HG02840 (cell line): ENCODE results near the gene ADPRHL1.

Experiments used
- ATAC-seq: cut with Tn5 transposase; IDR thresholded peaks from one replicate; pipeline ENCODE4 v1.9.1; 2021; ENCODE audit warnings: mild to moderate bottlenecking, moderate library complexity, moderate number of reproducible peaks; ENCODE audit not compliant: unreplicated experiment, low FRiP score

ADPRHL1 gene

DNA sequence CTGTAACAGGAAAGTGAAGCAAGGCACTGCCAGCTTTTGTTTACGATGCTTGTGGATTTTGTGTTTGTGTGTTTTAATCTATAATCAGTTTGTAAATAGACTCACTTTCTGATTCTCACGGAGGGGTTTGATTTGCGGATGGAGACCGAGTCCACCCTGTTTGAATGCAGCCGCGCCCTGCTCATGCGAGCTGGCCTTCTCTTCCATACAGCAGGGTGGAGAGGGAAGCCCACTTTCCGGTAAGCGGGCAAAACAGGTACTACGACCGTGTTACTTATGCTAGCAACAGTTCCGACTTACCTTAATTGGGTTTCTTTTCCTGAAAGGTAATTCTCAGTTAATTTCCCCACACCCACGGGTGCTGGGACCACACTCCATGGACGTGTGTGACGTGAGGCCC, 33.1 kb downstream of the ADPRHL1 start:
- ATAC-seq, result no peak

DNA sequence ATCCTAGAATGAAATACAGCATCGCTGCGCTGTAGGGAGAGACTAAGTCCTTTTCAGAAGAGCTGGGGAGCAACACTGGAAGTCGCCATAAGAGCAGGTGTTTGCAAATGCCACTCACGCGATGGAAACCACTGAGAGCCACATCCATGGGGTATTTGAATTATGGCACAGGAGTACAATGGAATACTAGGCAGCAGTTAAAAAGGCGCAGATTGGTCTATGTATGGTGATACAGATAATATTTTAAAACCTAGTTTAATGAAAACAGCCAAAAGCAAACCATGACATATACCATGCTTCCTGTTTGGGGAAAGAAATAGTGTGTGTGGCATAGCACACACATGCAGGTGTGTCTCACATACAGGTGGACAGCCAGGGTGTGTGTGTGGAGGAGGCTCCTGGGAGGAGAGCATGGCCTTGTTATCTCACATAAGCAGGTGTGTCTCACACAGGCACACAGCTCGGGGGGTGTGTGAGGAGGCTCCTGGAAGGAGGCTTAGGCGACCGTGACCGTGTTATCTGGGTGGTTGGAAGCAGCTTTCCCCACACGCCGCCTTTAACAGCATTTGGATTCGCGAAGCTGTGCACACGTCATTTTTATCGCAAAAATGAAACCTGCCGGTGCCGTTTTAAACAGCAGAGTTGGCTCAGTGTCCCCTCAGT, 33.6 kb downstream of the ADPRHL1 start:
- ATAC-seq, result no peak

DNA sequence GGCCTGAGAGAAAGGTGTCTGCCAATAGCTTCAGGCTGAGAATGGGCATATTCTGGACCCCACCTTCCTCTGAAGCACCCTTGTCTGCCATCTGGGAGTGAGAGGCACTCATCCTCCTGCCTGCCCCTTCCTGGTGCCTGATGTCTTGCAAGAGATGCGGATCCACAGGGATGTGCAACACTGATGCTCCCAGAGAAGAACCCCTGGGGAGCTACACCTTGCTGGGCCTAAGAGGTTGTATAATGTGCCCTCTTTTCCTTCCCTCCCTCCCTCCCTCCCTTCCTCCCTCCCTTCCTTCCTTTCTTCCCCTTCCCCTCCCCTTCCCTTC, 34.6 kb downstream of the ADPRHL1 start:
- no peak for ATAC-seq

DNA sequence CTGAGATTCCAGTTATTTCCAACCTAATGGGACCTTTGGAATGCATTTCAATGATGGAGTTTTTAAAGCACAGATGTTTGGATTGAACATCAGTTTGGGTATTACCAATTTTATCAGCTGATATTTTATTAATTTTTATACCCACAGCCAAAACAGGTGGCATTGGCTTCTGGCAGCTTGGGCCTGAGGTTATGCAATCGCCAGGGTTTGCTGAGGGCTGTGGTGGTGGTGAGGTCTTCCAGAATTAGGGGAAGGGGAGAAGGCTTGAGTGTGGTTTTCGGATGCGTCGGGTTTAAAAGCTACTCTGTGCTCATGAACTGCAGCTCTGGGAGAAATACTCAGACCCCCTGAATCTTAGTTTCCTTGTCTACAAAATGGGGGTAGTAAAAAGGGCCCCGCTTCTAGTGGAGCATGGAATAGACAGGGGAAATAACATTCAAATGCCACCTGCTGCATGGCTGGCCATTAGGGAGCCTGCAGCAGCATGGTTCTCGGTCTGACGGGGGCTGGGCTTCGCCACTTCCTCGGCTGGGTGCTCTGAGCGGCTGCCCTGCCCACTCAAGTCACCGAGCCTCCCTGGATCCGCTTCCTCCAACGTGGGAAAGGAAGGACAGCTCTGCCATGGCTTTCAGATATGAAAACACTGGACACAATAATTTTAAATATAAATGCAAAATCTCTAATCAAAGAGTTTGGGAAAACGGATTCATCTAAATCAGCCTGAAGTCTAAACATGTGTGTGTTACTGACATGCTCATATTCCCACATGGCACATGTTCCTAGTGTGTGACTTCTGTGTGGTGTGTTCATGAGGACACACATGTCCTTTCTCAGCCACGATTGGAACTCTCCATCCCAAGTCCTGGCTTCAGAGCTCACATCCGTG, 35.2 kb downstream of the ADPRHL1 start:
- ATAC-seq, result no peak

DNA sequence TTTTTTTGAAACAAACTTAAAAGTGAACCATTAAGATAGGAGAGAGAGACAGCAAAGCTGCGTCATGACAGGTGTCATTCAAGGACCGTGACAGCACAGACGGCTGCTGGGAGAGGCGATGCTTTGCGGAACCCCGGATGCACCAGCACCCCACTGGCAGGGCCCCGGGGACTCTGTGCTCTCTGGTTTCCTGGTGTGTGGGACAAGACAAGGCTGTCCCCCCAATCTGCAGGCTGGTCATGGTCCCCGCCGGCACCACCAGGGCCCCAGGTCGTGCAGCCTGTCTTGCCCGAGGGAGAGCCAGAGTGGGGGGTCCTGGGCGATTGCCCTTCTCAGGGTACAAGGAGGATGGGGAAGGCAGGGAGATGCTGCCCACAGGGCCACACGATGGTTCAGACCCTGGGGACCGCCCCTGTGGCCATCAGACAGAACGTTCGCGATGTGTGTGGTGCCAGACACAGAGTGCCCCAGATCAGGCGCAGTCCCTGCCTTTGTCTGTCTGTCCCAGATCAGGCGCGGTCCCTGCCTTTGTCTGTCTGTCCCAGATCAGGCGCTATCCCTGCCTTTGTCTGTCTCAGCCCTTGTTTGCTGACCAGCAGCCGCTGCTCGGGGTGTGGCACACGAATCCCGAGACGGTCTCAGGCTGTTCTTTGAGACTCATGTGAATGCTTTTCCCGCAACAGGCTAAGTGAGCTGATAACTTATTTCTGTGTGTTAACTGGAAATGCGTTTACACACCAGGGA, 36.1 kb downstream of the ADPRHL1 start:
- ATAC-seq, result no peak

DNA sequence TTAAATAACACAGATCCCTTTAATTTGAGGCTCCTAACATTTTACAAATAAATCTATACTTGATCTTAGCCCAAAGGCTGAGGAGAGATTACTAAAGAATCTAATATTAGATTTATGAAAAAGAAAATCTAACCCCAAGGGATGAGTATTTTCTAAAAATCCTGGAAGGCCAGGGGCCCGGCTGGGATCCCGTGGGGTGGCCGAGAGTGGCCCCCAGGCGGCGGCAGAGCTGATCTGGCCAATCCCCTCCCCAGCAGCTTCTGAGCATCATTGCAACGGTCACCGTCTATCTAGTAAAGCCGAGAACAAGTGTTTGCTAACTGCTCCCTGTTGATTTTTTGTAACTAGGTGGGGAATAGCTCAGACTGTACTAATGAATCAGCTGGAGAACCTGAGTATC, 37.5 kb downstream of the ADPRHL1 start:
- ATAC-seq, result no peak

DNA sequence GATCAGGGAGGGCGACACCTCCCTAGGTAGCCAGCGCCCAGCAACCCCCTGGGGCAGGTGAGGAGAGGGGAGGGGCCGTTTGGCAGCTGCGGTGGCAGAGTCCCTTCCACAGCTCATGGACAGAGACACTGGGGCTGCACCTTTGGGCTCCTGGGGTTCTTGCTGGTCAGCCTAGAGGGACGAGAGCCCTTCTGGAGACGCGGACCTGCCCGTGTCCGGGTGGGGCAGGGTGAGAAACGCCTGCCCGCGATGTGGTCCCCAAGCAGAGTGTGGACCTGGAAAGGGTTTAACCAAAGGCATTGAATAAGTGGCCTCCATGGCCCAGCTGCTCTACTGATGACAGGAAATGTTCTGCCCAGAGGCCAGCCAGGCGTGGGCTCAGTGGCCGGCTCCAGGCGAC, 38.3 kb downstream of the ADPRHL1 start:
- no peak for ATAC-seq

DNA sequence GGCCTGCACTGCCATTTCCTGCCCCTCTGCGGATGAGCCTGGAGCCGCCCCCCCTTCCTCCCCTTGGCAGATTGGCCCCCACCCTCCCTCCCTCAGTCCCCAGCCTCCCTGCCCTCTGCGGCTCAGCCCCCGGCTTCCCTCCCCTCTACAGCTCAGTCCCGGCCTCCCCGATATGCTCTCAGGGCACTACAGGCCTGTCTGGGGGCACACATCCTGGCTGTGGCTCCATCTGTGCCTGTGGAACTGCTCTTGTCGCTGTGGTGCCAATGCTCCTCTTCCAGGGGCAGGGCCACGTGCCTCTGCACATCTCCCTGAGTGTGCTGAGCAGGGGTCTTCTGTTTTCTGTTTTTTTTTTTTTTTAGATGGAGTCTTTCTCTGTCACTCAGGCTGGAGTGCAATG, 39.0 kb downstream of the ADPRHL1 start:
- ATAC-seq, result no peak

DNA sequence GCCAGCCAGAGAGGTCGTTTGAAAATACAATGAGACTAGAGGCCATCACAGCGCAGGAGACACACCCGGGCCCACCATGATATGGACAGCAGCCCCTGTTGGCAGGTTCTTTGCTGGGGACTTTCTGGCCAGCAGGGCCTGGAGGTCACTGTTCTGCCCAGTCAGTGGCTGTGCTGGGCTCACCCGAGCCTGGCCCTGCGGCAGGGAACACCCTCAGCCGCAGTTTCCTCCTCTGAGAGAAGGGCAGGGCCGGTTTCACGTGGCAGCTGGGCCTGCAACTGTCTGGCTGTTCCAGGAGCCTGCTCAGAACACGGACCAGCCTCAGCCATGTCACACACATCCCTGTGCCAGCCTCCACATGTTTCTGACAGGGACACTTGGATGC, 39.4 kb downstream of the ADPRHL1 start:
- no peak for ATAC-seq

DNA sequence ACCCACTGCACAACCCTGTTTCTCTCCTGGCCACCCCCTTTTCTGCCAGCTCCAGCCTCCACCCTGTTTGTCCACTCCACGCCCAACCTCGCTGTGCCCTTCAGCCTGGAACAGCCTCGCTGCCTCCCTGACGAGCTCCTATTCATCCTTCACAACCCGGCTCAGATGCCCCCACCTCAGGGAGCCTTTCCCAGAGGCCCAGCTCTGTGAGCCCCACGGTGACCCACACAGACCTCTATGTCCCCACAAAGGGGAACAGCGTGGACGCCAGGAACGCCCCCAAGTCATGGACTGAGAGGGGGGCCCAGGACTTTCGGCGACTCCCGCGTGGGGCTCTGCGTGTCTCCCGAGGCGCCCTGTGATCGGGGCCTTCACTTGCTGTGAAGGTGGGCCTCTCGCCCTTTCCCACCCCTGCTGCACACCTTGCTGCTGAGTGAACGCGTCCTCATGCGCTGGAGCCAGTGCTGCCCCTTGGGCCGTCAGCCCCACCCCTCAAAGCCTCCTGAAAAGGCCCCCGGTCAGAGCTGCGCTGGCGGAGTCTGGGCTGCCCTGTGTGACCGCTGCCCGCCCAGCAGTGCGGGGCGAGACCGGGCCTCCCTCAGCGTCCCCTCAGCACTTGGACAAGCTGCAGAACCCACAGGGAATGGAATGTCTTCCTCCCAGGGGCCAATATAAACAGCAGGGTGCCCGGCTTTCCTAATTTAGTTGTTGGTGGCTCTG, 40.0 kb downstream of the ADPRHL1 start:
- ATAC-seq, result no peak

DNA sequence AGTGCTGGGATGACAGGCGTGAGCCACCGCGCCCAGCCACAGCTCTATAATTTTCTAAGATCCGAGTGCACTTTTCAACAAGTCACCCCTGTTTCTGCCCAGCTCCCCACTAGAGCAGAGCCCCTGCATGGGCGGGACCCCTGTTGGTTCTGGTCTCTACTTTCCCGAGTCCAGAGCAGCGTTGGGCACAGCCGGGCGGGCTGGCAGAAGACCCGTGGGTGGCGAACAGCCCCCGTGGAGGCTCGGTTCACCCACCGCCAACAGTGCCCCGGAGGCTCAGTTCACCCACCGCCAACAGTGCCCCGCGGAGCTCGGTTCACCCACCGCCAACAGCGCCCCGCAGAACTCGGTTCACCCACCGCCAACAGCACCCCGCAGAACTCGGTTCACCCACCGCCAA, 40.8 kb downstream of the ADPRHL1 start:
- no peak for ATAC-seq

DNA sequence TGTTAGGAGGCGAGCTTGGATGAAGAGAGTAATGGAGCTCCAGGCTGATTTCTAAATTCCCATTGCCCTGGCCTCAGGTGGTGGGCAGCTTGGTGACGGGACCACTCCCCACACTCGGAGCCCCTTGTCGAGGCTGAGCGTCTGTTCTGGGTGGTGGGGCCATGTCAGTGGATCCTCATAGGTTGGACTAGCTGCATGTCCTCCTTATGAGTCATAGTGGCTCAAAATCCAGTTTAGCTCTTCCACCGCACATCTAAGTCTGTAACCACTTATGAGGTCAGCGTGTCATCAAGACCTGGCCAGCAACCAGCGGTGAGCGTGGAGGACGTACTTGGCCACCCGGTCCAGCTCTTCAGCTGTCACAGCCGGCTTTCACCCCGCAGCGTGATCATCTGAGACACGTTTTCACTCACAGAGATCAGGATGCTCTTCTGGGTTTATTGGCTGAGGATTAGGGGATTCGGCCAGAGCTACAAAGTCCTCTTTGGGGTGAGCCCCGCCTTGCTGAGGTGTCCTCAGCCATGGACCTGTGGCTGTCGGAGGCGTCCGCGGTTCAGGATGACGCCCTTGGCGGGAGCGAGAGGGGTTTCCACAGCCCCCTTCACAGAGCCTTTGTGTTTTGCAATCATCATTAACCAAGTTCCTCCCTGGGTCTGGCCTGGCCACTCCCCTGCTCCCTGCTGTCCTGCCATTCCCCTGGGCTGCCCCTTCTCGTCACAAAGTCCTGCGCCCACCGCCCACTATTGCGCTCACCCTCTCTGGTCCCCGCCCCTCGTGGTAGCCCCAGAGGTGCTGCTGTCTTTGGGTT, 41.9 kb downstream of the ADPRHL1 start:
- ATAC-seq, result no peak

DNA sequence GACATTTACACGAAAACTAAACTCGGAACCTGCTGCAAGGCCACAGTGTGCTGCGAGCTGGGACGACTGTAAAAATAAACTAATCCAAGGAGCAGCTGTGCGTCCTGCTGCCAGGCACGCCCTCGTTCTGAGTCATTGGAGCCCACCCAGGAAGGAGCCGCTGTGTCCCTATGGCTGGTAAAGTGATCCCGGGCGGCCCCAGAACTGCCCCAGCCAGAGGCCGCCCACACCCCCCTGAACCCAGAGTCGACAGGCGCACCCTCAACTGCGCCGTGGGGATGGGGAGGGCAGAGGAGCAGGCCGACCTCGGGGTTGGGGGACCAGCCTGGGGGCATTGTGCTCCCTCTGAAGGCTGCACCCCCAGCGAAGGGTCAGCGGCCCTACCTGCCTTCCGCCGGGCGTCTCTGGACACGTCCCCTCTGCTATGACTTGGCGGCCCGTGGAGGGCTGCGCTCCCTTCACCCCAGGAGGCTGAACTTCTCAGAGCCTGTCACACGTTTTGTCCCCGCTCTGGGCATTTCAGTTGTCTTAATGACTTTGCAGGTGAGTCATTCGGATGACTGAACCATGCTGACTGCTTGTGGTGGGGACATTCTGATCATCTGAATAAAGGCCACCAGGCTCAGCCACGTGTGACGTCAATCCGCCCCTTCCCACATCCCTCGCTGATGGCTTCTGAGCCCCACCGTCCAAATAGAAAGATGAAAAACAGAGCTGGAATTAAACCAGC, 42.7 kb downstream of the ADPRHL1 start:
- no peak for ATAC-seq

DNA sequence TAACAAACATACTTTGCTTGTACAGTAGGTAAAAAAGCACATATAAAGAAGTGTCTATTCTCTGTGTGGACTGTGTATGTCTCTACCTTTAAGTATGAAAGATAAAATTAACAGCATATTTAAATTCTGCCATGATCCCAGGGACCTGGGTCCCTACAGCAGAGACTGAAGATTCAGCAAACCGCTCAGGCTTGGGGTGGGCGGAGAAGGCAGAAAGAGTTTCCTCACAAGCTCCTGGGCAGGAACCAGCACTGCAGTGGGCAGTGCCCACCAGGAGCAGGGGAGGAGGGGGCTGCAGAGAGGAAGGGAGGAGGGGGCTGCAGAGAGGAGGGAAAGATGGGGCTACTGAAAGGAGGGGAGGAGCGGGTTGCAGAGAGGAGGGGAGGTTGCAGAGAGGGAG, 44.7 kb downstream of the ADPRHL1 start:
- ATAC-seq, result no peak

DNA sequence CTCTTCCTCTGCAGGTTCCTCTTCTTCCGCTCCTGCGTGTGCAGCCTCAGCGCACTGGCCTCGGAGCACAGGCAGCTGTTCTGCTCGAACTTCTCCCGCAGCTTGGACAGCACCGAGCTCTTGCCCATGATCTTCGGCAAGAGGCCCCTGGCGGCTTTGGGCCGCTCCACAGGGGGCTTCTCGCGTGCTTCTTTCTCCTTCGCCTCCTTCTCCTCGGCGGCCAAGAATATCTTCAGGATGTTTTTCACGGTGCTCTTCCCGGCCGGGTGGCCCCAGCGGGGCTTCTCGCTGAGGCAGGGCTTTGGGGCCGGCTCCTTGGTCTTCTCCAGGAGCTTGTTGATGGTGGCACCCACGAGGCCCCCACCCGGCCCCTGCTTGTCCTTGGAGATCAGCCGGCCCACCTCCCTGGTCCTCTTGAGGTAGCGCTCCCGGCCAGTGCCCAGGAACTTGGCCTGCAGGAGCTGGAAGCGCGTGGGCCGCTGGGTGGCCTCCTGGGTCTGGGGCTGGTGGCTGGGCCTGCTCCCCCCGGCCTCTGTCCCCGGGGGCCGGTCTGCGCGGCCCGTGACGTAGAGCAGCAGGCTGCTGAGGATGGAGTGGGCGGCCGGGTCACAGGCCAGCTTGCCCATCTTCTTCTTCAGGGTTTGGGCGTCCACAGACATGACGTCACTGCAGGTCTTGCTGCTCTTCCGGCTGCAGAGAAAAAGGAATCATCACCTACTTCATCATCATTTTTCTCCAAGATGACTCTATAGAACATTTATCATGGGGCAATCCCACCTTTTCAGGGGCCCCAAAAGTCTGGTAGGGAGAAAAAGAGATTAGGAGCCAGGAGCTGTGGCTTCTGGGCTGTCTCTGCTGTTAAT, 45.5 kb downstream of the ADPRHL1 start:
- no peak for ATAC-seq

DNA sequence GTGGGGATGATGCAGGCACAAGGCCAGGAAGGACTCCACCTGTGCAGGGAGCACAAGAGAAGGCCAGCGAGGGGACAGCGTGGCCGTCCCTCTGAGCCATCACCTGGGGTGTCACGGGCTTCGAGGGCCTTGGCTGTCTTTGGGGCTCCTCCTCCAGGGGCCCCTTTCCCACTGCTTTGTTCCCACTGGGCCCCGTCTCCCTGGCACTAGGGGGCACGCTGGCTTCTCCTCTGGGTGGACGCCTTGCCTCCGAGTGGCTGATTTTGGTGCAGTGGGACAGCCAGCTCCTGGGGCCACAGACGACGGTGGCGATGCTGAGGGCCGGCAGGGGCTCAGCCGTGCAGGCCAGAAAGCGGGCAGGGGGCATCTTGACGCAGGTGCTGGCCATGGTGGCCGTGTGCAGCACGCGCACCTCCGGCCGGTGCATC, 46.2 kb downstream of the ADPRHL1 start:
- ATAC-seq, result no peak

DNA sequence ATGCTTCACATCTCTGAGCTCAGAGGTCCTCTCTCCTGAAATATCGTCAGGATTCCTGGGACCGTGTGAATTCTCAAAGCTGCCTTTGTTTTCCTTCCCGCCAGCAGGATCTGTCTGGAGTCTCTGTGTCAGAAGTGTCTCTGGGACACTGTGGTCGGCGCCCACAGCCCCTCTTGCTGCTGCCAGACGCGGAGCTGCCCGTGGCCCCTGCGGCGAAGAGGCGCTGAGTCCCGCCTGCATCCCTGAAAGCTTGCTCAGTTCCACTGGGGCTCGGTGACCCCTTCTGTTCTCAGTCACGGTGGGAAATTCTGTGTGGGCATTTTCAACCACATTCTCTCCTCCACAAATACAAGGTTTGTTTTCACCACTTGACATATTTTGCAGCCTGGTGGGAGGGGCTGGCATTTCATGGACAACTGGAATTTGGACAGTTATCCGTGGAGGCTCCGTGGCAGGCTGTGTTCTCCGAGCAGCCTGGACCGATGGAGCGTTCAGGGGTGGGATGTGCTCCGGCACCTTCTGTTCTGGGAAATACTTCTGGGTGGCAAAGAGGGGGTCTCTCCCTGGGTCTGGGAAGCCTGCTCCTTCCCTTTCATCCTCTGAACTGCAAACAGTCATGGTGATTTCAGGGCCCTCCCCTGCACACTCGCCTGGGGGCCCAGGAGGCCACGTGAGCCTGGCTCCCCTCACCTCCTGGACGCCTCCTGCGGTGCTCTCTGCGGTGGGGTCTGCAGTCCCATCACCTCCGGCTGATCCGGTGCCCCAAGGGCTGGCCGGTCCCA, 46.8 kb downstream of the ADPRHL1 start:
- no peak for ATAC-seq
